Peyer's patch (tissue), 4 donors: ENCODE measurements around the gene TTLL10. TPM values are rescaled to one million over a fixed set of nuclear protein-coding genes. Genes with fewer than 3 reads are reported as not detected.

Experiments
- DNase-seq, 3 donors: peaks; one replicate each; pipeline ENCODE4 v3.0.0-alpha.2; 2017 to 2019
- H3K27ac ChIP-seq, 4 donors: fragments of 200-600 bp; sonication (generic); one replicate each; pipeline ENCODE4 v1.5.1; 2016 to 2019
- H3K27me3 ChIP-seq, 2 donors: fragments of 200-600 bp; sonication (generic); one replicate each; pipeline ENCODE4 v1.5.1; 2019
- H3K36me3 ChIP-seq, 3 donors: fragments of 200-600 bp; sonication (generic); one replicate each; pipeline ENCODE4 v1.5.1; 2016 to 2019
- H3K4me1 ChIP-seq, 4 donors: fragments of 200-600 bp; sonication (generic); one replicate each; pipeline ENCODE4 v1.5.1; 2016 to 2019
- H3K4me3 ChIP-seq, 4 donors: fragments of 200-600 bp; sonication (generic); 1 replicate in 3 of 4; 2 replicates in 1 of 4; pipeline ENCODE4 v1.5.1; 2016 to 2019; ENCODE audit warnings: mild to moderate bottlenecking in 1 of 4
- H3K9me3 ChIP-seq, 4 donors: fragments of 200-600 bp; sonication (generic); one replicate each; pipeline ENCODE4 v1.5.1; 2016 to 2019; ENCODE audit warnings: mild to moderate bottlenecking in 1 of 4
- POLR2A ChIP-seq, 2 donors: fragments of 450-650 bp; IDR thresholded peaks; one replicate each; pipeline ENCODE4 v1.5.1; 2017; ENCODE audit warnings: antibody characterized with exemption in 2 of 2, mild to moderate bottlenecking in 2 of 2, moderate library complexity in 2 of 2
- total RNA-seq, 4 donors: library from RNA; depleted of rRNA; stranded (reverse); fragments of >200 nt; gene quantifications; one replicate each; pipeline ENCODE4 v1.1.0, GENCODE V29; 2016
- TF ChIP-seq, protein P1 (sequence below), 6 experiments: fragments of 450-650 bp in 4 of 6; fragments of 200-600 bp in 2 of 6; sonication (generic) in 1 of 6; IDR thresholded peaks; one replicate each; pipeline ENCODE4 v1.5.1; 2017 to 2019; ENCODE audit warnings: antibody characterized with exemption in 6 of 6, mild to moderate bottlenecking in 3 of 6, moderate library complexity in 1 of 6

The TTLL10 gene
- total RNA-seq, 4 donors from 2014 or later = 1.6 to 3.6 (median 1.8) TPM; not detected in 1

DNA sequence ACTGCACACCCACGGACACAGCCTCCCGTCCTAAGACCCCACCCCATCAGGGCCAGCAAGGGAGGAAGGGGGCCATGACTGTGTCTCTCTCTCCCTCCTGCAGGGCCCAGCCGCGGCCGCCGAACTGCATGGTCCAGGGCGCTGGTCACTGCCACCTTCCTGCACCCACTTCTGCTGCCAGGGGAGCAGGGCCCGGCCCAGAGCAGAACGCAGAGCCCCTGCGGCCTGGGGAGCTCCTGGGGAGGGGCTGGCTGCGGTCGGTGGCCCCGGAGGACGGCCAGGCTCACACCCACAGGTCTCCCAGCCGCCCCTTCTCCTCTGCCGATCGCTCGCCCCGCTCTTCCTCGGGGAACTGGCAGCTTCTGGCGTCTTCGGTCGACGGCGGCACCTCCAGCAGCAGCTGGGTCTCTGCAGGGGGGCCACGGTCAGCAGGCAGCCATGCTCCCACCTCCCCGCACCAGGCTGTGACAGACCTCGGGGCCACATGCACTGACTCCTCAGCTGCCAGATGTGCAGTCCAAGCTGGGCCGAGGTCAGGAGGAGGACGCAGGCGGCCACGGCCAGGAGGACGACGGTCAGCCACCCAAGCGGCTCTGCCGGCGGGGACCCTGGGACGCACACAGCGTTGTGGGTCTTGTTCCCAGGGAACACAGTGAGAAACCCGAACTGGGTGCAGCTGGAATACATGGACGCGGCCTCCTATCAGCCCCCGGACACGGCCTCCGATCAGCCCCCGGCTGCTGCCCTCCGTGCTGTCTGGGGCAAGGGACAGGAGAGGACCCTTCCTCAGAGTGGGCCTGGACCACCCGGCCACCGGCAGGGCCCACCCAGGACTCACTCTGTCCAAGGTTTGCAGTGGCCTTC lies 30.1 kb downstream of the TTLL10 start:
- TF ChIP-seq, protein P1, sequence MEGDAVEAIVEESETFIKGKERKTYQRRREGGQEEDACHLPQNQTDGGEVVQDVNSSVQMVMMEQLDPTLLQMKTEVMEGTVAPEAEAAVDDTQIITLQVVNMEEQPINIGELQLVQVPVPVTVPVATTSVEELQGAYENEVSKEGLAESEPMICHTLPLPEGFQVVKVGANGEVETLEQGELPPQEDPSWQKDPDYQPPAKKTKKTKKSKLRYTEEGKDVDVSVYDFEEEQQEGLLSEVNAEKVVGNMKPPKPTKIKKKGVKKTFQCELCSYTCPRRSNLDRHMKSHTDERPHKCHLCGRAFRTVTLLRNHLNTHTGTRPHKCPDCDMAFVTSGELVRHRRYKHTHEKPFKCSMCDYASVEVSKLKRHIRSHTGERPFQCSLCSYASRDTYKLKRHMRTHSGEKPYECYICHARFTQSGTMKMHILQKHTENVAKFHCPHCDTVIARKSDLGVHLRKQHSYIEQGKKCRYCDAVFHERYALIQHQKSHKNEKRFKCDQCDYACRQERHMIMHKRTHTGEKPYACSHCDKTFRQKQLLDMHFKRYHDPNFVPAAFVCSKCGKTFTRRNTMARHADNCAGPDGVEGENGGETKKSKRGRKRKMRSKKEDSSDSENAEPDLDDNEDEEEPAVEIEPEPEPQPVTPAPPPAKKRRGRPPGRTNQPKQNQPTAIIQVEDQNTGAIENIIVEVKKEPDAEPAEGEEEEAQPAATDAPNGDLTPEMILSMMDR (IDR thresholded peaks at IDR 0.05) = no peak
- no peak for TF ChIP-seq POLR2A (IDR thresholded peaks at IDR 0.05)
- peaks cover 0 to 16% of the 10 kb centered on the region in 2 donors for H3K27me3 ChIP-seq
- H3K36me3 ChIP-seq = no peaks in the 10 kb centered on the region
- H3K27ac ChIP-seq = no peak overlapping the region
- H3K4me3 ChIP-seq = no peak overlapping the region
- no peaks in the 10 kb centered on the region for H3K9me3 ChIP-seq
- DNase-seq = peak in 1 of 3 donors; percentile 43
- H3K4me1 ChIP-seq = peaks cover 0 to 48% (median 35%) of the 10 kb centered on the region in 4 donors

DNA sequence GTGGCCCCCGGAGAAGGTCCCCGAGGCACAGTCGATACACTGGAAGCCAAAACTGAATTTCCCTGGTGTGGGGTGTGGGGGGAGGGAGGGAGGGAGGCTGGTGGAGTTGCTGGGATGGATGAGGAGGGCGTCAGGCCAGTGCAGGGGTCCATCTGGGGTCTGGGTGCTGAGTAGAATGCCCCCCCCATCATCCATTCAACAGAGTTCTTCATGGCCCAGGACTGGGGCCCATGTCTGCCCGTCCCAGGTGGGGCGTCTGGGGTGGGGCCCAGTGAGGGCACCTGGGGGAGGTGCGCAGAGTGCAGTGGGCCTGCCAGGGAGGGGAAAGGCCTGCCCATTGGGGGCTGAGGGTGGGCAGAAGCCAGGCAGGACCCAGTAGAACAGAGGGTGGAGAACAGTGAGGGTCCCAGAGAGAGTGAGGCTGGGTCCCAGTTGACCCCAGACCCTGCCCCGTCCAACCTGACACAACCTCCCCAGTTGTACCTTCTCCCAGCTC lies 30.8 kb downstream of the TTLL10 start:
- H3K36me3 ChIP-seq = no peaks in the 10 kb centered on the region
- peak in 1 of 3 donors; percentile 37 for DNase-seq
- H3K4me3 ChIP-seq = no peak overlapping the region
- no peak overlapping the region for H3K27ac ChIP-seq
- peaks cover 0 to 54% (median 36%) of the 10 kb centered on the region in 4 donors for H3K4me1 ChIP-seq
- H3K27me3 ChIP-seq = peaks cover 0 to 16% of the 10 kb centered on the region in 2 donors
- no peaks in the 10 kb centered on the region for H3K9me3 ChIP-seq
- TF ChIP-seq, protein P1 (IDR thresholded peaks at IDR 0.05) = no peak
- TF ChIP-seq POLR2A (IDR thresholded peaks at IDR 0.05) = no peak

DNA sequence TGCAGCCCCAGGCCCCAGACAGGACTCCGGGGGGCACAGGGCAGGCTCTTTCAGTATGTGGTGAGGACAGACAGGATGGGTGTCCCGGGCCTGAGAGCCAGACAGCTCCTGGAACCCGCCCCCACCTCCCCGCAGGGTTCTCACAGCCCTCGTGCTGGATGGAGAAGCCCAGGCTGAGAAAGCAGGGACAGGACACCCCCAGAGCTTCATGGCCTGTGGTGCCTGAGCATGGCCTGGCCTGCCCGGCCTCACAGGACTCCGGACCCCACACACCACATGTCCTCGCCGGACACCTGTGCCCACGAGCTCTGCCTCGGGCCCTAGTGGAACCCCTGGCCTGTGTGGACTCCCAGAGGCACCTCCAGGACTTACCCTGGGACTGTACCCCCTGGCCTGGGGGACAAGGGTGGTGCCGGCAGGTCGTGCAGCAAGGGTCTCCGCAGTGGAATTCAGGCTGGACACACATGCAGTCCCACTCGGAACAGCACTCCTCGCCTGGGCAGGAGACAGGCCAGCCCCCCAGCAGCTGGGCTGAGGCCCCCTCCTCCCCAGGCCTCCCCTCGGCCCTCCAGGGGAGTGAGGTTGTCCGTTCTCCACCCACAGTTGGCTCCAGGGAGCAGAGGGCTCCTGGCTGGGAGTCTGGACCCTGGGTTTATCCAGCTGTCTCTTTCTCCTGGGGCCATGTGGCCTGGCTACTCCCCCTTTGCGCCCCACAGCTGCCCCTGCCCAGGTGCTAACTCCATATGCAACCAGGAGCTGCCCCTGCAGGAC lies 31.5 kb downstream of the TTLL10 start:
- no peaks in the 10 kb centered on the region for H3K36me3 ChIP-seq
- H3K4me3 ChIP-seq = peak overlapping the region in 3 of 4 donors; percentile 30 to 44 (median 43)
- H3K9me3 ChIP-seq = no peaks in the 10 kb centered on the region
- H3K27ac ChIP-seq = peak overlapping the region in 1 of 4 donors; percentile 61
- H3K4me1 ChIP-seq = peaks cover 0 to 54% (median 36%) of the 10 kb centered on the region in 4 donors
- peak in 1 of 3 donors; percentile 43 for DNase-seq
- TF ChIP-seq, protein P1 (IDR thresholded peaks at IDR 0.05) = no peak
- TF ChIP-seq POLR2A (IDR thresholded peaks at IDR 0.05) = no peak
- H3K27me3 ChIP-seq = peaks cover 0 to 16% of the 10 kb centered on the region in 2 donors

DNA sequence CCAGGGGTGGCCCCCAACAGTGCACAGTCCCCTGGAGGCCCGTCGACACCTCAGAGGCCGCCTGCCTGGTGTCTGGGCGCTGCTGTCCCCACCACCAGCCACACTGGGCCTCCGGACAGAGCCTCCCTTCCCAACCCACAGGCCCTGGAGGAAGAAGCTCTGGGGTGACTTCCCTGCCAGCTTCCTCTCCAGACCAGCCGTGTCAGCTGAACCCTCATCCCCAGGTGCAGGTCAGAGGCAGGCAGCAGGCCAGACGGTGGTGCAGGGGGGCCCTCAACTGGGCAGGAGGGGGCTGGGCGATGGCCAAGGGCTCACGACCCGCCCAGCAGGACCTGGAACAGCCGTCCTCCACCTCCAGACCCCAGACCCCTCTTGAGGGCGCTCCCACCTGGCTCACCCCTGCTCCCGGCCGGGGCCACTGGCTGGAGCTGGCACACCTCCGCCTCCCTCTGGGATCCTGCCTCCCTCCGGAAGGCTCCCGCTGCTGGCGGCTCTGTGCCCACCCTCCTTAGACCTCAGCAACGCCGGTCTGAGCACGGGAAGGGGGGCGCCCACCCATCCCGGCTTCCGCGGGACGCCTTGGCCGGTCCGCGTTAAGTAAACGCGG lies 32.2 kb downstream of the TTLL10 start:
- Histone ChIP-seq H3K36me3 (no peaks in the 10 kb centered on the region), H3K9me3 (no peaks in the 10 kb centered on the region), H3K4me1 (peaks cover 0 to 47% (median 33%) of the 10 kb centered on the region in 4 donors), H3K4me3 (peak overlapping the region; percentile 19 to 44 (median 36)), H3K27me3 (peaks cover 0 to 15% of the 10 kb centered on the region in 2 donors), H3K27ac (peak overlapping the region in 2 of 4 donors; percentile 59 to 61)
- no peak for TF ChIP-seq POLR2A (IDR thresholded peaks at IDR 0.05)
- DNase-seq = peak in 1 of 3 donors; percentile 52

DNA sequence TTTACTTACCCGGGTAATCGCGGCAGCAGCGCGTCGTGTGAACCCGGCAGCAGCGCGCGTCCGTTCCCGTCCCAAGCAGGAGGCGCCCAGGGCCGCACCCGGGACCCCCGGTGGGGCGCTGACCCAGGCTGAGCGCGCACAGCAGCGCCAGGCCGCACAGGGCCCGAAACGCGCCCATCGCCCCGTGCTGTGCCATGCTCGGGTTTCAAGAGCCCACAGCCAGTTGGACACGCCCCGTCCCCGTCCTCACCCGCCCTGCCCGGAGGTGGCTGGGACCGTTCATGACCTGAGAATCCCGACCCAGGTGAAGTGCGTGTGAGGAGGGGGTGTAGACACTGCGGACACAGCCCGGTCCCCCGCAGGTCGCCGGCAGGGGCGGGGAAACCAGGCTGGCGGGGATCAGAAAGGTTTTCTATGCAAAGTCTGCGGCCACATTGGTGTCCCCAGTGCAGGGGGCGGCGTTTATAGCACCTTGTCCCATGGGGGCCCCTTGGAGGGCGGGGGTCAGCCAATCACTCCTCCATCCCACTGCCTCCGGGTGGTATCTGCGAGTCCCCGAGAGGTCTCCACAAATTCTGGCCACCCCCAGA lies 32.8 kb downstream of the TTLL10 start, which contains the start of gene TNFRSF18:
TSS of gene TNFRSF18 (minus strand) at position 217 of the 590 bp plus-strand sequence. CDS start at position 196, 21 bp downstream.
- no peak for TF ChIP-seq POLR2A (IDR thresholded peaks at IDR 0.05)
- TF ChIP-seq, protein P1 (IDR thresholded peaks at IDR 0.05) = no peak
- H3K27ac ChIP-seq = peak within 1 kb of the TSS in 2 of 4 donors; percentile 59 to 61
- H3K36me3 ChIP-seq = no peaks in the 10 kb centered on the region
- peak within 1 kb of the TSS; percentile 19 to 44 (median 36) for H3K4me3 ChIP-seq
- peaks cover 0 to 9% of the 10 kb centered on the region in 2 donors for H3K27me3 ChIP-seq
- H3K4me1 ChIP-seq = peaks cover 0 to 41% (median 30%) of the 10 kb centered on the region in 4 donors
- DNase-seq = peak in 2 of 3 donors; percentile 64 to 70
- no peaks in the 10 kb centered on the region for H3K9me3 ChIP-seq
